ENCODE results near the gene HHAT.

DNA sequence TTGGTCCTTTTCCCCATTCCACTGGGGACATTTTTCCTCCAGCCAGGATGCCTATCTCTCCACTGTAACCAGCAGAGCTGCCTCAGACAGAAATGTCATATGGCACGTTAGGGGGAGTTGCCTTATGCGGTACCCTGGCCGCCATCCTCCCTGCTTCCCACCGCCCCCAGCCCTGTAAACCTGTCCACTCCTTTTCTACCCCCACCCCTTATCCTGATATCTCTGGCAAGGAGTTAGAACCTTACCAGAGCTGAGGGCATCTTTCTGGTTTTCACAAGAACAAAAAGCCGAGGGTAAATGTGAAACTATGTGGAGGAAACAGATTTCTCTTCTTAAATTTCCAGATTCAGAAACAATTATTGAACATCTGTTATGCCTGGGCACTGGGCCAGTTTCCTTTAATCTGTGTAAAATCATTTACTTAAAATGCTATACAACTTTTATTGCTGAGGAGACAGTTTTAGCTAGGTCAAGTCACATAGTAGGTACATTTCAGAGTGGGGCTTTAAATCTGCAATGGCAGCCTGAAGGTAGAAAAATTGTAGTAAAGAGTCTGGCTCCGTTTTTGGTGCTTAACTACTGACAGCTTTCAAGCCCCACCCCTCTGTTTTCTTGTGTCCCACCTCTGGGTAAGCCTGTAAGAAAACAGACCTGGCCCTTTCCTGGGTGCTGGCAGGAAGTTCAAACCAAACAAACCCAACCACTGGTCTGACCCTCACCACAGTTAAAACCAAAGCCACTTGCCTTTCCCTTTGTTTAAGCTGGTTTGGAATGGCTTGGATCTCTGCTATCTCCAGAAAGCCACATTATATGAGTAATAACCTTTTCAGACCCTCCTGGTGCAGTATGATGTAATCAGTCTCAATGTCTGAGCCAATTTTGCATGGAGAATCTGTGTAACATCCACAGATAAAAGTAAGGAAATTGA, 319.0 kb downstream of the HHAT start:
- TF ChIP-seq, protein P1, sequence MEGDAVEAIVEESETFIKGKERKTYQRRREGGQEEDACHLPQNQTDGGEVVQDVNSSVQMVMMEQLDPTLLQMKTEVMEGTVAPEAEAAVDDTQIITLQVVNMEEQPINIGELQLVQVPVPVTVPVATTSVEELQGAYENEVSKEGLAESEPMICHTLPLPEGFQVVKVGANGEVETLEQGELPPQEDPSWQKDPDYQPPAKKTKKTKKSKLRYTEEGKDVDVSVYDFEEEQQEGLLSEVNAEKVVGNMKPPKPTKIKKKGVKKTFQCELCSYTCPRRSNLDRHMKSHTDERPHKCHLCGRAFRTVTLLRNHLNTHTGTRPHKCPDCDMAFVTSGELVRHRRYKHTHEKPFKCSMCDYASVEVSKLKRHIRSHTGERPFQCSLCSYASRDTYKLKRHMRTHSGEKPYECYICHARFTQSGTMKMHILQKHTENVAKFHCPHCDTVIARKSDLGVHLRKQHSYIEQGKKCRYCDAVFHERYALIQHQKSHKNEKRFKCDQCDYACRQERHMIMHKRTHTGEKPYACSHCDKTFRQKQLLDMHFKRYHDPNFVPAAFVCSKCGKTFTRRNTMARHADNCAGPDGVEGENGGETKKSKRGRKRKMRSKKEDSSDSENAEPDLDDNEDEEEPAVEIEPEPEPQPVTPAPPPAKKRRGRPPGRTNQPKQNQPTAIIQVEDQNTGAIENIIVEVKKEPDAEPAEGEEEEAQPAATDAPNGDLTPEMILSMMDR (IDR thresholded peaks at IDR 0.05) = no peak
- TF ChIP-seq POLR2A (IDR thresholded peaks at IDR 0.05) (no peak), POLR2AphosphoS5 (IDR thresholded peaks at IDR 0.05) (no peak)
